GM20431 (cell line): ENCODE data around the gene AURKA.
"Not testable (repeated sequence)": the region's sequence is repeated elsewhere in the genome, so short reads cannot be mapped to it uniquely, and the experiment has no call there.

Experiments used
- in situ Hi-C: fragments of 300-500 bp; cut with MseI, MboI; formaldehyde crosslinking; loops from one replicate; pipeline ENCODE4 v1.15.0; 2020; ENCODE audit warnings: low sequenced_read_pairs; ENCODE audit not compliant: unreplicated experiment

The AURKA gene

DNA sequence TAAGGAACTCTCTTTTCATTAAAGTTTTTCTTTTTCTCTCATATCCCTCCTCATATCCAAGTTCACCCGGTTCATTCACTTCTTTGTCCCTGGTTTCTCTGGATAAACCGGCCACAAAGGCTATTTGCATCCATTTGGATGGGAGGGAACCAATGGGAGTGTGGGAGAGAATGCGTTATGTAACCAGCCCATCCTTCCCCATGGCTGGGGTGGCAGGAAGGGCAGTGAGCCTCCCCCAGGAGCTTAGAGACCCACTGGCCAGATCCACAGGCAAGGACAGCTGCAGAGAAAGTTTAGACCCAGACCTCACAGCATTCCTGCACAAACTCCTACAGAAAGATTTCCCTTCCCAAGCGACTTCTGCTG is 30.8 kb upstream of the AURKA start:
- in situ Hi-C loops: no loop called here

DNA sequence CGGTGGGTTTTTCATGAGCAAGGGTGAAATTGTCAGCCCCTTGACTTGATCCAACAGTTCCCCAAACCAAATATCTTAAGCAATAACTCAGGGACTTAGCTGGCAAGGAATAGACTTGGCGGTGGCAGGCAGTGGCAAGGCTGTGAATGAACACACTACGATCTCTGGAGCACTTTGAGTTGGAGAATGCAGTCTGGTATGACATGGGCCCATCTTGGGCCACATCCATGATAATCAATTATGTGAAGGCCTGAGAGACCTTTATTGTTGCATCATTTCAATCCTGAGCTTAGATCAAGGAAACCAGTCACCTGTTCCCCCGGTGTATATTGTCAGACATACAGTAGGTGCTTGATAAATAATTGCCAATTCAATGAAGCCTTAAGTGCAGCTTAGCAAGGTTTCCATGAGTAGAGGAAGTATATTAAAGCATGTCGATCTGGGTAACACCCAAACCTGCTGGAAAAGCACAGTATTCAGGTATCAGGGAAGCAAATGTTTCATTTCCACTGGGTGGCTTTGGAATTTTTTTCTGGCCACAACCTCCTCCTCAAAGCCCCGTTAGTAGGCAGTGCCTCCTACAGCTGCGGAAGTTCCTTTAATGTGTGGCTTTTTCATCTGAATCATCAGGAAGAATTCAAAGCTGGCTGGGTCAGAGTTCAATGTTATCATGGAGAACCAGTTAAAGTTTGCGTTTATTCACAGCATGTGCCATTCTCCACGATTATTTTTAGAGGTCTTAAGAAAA is 30.2 kb upstream of the AURKA start:
- in situ Hi-C loops: no loop called here

DNA sequence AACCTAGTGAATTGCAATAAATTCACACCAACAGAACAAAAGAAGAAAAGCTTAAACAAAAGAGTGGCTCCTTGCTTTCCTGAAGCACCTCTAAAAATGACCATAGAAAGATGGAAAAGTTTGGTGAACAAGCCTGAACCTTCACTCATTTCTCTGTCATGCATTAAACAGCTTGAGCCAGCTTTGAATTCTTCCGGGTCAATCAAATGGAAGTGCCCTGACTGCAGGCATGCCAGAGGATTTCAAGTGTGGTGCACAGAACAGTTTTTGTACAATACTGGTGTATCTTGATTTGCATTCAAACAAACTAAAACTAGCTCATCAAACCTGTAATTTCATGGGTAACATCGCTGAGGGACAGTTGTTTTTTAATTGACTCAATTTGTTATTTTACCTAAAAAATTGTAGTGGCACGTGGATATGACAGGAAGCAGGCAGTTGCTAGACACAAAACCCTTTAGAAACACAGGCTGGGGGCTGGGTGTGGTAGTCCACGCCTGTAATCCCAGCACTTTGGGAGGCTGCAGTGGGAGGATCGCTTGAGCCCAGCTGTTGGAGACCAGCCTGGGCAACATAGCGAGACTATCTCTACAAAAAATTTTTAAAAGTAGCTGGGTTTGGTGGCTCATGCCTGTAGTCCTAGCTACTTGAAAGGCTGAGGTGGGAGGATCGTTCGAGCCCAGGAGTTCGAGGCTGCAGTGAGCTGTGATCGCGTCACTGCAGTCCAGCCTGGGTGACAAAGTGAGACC is 29.1 kb upstream of the AURKA start:
- in situ Hi-C loops: no loop called here

DNA sequence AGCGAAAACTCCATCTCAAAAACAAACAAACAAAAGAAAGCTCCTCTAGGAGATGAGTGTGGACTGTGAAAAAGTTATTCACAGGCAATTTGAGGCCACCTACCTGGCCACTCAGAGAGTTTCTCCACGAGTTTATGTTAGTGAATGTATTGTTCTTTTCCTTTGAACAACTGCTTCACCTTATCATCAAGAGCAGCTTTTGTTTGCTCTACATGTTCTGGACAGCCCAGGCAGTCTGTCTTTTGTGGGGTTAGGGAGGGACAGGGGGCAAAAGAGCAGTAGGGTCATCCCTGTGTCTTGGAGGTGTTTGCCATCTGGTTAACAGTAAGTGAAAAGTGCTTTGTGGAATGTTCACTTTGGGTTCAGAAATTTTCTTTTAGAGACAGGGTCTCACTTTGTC is 28.0 kb upstream of the AURKA start:
- in situ Hi-C loops: no loop called here

DNA sequence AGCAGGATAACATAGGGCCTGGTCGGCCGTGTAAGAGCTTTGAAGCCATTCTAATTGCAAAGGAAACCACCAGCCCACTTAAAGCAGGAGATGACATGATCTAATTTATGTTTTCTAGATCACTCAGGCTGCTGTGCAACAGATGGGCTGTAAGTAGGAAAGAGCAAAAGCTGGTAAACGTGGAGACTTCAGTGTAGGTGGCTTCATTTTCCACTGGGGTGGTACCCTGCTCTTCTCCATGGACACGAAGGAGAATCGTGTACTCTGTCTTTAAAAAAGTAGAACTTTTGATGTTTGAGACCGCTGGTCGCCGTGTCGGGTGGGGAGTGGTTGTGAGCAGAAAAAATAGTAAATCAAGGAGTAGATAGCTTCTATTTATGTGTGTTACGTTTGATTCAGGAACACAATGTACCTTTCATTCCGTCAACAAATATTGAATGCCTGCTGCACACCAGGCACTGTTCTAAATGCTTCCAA is 26.4 kb upstream of the AURKA start:
- in situ Hi-C loops: no loop called here

DNA sequence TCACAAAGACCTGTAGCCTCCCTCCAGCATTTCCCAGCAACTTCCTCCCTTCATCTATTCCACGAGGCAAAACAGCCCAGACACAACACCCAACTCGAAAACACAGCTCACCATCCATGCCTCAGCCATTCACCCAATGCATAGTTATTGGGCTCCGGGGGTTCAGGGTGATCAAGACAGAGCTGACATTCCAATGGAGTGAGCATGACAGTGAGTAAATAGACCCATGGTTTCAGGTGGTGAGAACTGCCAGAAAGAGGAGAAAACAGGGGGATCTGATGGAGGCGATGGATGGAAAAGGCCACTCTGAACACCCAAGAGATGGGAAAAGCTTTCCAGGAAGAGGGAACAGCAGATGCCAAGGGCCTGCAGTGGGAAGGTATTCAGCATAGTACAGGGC is 25.9 kb upstream of the AURKA start:
- in situ Hi-C loops: no loop called here

DNA sequence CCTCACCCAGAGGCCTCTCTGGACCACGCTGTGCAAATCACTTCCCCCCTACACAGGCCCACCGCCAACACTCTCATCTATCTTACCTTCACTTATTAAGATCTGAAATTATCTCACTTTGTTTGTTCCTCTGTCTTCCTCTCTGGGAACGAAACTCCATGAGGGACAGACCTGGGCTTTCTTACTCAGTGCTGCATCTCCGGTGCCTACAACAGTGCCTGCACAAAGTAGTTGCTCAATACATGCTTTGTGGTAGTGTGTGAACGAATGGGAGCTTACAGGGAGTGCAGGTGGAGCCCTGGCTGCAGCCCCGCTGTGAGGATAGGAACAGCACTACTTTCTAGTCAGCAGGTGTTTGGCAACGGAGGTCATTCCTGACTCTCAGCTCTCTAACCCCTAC is 25.4 kb upstream of the AURKA start:
- in situ Hi-C loops: no loop called here

DNA sequence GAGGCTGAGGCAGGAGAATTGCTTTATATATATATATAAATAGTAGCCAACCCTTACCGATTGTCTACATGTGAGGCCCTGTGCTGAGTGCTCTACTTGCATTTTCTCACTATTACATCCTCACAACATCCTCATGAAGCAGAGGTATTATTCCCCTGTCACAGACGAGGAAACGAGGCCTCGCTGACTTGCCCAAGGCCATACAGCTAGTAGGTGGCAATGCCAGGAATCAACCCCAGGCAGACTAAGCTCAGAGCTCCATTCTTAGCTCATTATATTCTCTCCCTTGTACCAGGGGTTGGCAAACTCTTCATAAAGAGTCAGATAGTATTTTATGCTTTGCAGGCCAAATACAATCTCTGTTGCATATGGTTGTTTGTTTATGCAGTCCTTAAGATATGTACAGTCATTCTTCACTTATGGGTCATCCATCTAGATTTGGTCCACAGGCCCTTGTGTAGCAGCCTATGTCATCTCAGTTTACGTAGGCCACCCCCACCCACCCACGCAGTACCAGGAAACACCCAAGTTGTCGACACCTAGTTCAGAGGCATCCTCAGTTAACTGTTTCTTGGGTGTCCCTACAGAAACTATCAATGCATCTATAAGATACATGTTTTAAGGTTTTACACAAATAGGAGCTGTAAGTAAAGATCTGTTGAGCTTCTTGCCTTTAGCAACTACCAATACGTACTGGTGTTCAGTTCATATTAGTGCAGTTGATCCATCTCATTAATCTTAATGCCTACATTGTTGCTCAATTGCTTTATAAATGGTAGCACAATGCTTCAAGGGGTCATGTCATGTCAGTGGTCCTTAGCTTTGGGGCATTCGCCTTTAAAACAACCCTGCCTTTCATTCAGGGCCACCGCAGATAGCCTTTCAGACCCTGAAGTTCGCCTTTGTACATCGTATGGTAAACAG is 23.1 kb upstream of the AURKA start:
- in situ Hi-C loops: no loop called here

DNA sequence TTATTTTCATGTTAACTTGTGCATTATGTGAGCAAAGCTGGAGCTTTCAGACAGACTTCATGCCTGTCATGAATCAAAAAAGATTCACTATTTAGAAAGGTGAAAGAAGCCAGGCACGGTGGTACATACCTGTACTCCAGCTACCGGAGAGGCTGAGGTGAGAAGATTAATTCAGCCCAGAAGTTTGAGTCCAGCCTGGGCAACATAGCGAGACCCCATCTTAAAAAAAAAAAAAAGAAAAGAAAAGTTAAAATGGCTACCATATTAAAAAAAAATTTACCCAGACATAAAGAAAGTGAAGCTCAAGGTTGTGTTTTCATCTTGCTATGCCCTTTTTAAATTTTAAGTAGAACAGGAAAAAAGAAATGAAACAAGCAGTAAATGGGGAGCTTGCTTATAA is 20.9 kb upstream of the AURKA start:
- in situ Hi-C loops: no loop called here

DNA sequence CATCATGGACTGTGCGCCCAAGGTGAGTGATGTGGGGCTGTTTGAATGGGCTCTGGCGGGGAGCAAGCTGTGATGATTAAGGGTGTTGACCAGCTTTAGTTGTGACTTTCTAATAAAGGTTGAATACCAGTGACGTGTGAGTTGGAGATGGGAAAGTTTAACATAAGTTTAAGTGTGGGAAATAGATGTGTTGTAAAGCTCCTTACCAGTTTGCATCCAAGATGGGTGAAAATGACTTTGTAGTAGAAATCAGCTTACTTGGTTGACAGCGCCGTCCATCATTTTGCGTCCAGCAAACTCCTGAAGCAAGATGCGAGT is 20.4 kb upstream of the AURKA start:
- in situ Hi-C loops: no loop called here

DNA sequence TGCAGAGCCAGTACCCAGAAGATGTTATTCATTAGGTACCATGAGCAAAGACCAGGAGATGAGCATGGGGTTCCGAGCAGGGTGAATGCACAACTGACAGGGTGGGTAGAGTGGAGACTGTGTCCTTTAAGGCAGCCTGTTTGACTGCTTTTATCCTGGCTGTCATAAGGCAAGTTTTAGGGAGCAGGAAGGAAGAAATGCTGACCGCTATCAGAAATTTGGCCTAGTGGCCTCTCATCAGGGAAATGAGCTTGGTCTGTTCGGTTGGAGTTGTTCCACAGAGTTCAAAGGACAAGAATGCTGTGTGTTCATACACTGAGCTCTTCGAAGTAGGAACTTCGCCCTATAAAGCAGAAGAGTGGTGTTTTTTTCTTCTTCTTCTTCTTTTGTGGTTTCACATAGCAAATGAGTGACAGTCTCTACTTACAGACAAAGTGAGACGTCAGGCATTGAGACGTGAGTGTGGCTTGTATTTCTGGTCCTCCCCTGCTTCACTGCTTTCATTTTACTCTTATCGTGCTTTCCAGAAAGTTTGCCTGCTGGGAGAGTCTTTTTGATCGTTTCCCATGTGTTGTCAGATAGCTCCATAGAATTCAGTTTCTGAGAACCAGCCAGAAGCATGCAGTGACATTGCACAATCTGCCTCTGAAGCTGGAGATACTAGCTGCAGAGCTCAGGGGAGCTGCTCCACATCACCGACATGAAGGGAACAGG is 19.9 kb upstream of the AURKA start, which contains the start of gene CASS4:
CASS4 (plus strand) TSS at position 502 of the 714 bp plus-strand sequence; CDS start at position 701, 199 bp downstream.
- in situ Hi-C loops: no loop called here

DNA sequence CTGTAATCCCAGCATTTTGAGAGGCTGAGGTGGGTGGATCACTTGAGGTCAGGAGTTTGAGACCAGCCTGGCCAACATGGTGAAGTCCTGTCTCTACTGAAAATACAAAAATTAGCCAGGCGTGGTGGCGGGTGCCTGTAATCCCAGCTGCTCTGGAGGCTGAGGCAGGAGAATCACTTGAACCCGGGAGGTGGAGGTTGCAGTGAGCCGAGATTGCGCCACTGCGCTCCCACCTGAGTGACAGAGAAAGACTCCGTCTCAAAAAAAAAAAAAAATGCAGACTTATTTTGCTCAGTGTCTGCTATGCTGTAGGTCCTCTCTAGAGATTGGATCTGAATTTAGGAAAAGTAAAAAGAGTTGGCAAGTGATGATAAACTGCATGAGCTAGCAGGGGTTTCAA is 19.3 kb upstream of the AURKA start:
- in situ Hi-C loops: not testable (repeated sequence)

DNA sequence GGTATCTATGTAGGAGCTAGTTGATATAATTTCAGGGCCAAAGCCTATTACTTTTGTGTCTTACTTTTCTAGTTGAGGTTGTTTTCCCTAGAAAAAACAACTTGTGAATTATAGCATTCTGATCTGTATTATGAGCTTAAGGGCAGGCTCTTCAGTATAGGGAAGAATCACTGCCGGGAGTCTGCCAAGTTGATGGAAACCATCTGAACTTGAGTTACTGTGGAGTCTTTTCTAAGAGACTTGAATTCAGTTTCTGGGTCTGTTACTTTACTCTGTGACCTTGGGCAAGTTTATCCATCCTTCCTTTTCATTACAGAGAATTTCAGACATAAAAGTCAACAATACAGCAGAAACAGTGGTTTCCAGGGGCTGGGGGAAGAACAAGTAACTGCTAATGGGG is 17.9 kb upstream of the AURKA start:
- in situ Hi-C loops: no loop called here

DNA sequence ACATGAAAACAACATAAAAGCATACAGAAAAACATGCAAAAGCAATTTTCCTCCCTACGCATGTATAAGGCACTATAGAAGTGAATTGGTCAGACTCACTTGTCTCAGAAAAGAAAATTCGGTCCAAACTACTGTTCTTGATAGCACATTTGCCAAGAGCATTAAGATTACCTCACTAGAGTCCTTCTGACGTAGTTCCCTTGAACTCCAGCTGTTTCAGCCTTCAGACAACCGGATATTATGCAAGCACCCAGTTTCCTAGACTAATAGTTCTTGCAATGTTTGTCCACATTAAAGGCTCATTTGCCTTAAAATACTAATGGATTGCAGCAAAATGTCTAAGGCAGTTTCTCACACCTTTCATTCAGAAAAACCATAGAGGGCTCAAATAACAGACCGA is 17.5 kb upstream of the AURKA start:
- in situ Hi-C loops: no loop called here

DNA sequence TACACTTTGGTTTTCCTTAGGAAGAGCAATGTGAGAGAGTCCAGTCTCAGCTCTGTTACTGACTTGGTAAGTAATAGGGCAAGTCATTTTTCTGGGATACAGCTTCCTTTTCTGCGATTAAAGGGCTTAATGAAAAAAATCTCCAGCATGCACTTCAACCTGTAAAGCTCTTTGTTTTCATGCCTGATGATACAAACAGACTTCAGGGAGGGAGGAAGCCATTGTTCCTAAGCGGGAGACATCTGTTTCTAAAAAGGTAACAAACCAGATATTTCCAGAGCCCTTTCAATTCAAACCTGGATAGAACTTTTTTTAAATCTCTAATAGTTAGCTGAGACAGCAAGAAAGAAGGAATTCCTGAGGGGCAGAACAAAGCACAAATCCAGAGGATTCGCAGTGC is 14.9 kb upstream of the AURKA start:
- in situ Hi-C loops: no loop called here

DNA sequence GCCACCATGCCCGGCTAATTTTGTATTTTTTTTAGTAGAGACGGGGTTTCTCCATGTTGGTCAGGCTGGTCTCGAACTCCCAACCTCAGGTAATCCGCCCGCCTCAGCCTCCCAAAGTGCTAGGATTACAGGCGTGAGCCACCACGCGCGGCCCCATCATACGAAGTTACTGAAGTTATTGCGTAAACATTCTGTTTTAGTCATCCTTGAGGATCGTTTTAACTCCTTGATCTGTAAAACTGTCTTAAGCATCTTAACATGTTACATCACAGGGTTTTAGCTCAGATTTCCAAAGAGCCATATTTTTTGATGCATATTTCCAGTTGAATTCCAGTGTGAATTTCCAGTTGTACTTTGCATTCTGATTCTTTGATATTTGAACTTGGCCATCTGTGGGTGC is 13.3 kb upstream of the AURKA start:
- in situ Hi-C loops: not testable (repeated sequence)

DNA sequence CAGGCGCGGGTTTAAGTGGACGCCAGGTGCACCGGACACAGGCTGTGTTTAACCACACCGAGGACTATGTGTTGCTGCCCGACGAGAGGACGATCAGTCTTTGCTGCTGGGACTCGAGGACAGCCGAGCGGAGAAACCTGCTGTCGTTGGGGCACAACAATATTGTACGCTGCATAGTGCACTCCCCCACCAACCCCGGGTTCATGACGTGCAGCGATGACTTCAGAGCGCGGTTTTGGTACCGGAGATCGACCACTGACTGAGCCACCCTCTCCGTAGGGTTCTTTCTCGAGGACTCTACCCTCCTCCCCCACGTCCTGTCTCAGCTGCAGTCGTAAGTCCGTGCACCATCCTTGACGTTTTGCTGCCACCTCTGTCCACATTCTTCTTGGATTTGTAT is 11.4 kb upstream of the AURKA start:
- in situ Hi-C loops: no loop called here

DNA sequence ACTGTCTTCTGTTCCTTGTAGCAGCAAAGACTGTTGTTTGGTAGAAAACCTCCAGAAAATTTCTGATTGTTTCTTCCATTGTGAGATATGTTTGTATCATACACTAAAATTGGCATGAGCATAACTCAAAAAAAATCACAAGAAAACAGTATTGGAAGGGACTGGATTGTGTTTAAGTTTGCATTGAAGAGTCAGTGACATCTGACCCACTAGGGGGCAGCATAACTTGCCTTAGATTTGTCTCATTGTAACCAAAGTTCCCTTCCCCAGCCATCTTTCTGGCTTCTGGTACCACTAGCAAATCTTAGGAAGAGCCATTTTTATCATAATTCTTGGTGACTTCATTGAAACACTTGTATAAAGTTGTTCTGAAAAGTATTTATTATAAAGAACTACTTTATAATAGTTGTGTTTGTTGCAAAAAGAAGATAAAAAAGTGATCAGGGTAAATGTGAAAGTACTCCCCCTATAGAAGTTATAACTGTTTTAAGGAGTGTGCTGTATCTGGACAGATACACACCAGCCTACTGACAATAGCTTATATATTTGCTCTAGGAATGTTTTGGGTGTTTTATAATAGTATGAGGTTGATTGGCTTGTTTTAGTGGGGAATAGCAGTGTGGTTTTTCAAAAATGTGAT is 8.1 kb upstream of the AURKA start:
- in situ Hi-C loops: no loop called here

DNA sequence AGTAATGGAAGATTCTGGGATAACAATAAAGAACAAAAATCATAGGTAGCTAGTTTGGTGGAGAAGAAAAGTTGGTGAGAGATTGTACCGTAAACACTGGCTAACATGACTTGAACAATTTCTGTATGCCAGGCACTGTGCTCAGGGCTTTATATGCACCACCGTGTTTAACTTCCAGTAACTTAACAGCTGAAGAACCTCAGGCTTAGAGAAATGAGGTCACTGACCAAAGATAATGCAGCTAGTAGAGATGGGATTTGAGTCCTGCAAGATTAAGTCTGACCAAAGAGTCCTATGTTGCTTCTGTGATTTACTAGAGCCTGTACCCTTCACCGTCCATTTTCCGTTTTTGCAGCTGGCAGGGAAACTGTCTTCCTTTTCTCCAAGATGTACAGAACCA is 3.2 kb upstream of the AURKA start:
- in situ Hi-C loops: no loop called here

DNA sequence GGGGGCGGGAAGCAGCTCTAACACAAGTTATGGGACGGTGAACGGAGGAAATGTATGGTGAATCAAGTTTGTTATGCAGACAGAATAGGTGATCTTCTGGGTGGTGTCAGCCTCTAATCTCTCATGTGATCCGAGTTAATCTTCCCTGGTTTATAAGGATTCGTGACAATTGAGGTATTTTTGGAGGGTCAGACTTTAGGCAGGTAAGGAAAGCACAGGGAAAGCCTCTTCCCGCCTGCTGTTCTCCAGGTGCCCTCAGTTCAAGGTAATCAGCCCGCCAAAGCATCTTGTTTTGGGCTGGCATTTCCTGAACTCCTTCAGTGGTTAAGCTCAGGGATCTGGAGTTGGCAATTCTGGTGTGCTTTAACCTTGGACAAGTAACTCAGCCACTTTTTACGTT is 1.6 kb upstream of the AURKA start:
- in situ Hi-C loops: no loop called here
